ENCODE results near the gene F11. TPM values are rescaled to one million over a fixed set of nuclear protein-coding genes. Genes with fewer than 3 reads are reported as not detected.
"Not testable (repeated sequence)": the region's sequence is repeated elsewhere in the genome, so short reads cannot be mapped to it uniquely, and the experiment has no call there.

The F11 gene
- total RNA-seq, 1 donor from 2014 or later, result not detected

GRCh38 chr4:186260504-186261448 lies 5.2 kb upstream of the F11 start:
- no peaks in the 10 kb centered on the region for H3K36me3 Mint-ChIP-seq (ENCODE audit: low read depth)
- H3K27ac Mint-ChIP-seq, result no peak overlapping the region
- no peak overlapping the region for H3K4me3 Mint-ChIP-seq (ENCODE audit: low read depth)
- intact Hi-C loops (cut with micrococcal nuclease), result no loop called here
- H3K4me1 Mint-ChIP-seq (ENCODE audit: low read depth), result no peaks in the 10 kb centered on the region
- no peaks in the 10 kb centered on the region for H3K27me3 Mint-ChIP-seq (ENCODE audit: low read depth)
- H3K9me3 Mint-ChIP-seq, result no peaks in the 10 kb centered on the region
- DNase-seq (ENCODE audit: low spot score), result no peak

- Mint-ChIP-seq H3K36me3 (ENCODE audit: low read depth) (no peaks in the 10 kb centered on the region), H3K4me1 (ENCODE audit: low read depth) (no peaks in the 10 kb centered on the region), H3K4me3 (ENCODE audit: low read depth) (no peak overlapping the region), H3K27me3 (ENCODE audit: low read depth) (peaks cover 12% of the 10 kb centered on the region), H3K9me3 (no peaks in the 10 kb centered on the region), H3K27ac (no peak overlapping the region)
- intact Hi-C loops (cut with micrococcal nuclease), result no loop called here
- no peak for DNase-seq (ENCODE audit: low spot score)
Observed at GRCh38 chr4:186264660-186265059, 1.3 kb upstream of the F11 start.

- H3K4me3 Mint-ChIP-seq (ENCODE audit: low read depth); H3K9me3 Mint-ChIP-seq; DNase-seq (ENCODE audit: low spot score); H3K36me3 Mint-ChIP-seq (ENCODE audit: low read depth); H3K4me1 Mint-ChIP-seq (ENCODE audit: low read depth); H3K27ac Mint-ChIP-seq; intact Hi-C loops (cut with micrococcal nuclease): not testable (repeated sequence)
- peaks cover 12% of the 10 kb centered on the region for H3K27me3 Mint-ChIP-seq (ENCODE audit: low read depth)
Observed at GRCh38 chr4:186265250-186265649, 739 bp upstream of the F11 start.

GRCh38 chr4:186266729-186267456 lies 904 bp downstream of the F11 start:
- no peak overlapping the region for H3K4me3 Mint-ChIP-seq (ENCODE audit: low read depth)
- intact Hi-C loops (cut with micrococcal nuclease), result no loop called here

GRCh38 chr4:186271081-186271678 lies 5.2 kb downstream of the F11 start:
- intact Hi-C loops (cut with micrococcal nuclease), result no loop called here
- H3K36me3 Mint-ChIP-seq (ENCODE audit: low read depth), result no peaks in the 10 kb centered on the region
- no peak overlapping the region for H3K4me3 Mint-ChIP-seq (ENCODE audit: low read depth)
- no peak for DNase-seq (ENCODE audit: low spot score)
- no peak overlapping the region for H3K27ac Mint-ChIP-seq
- no peaks in the 10 kb centered on the region for H3K4me1 Mint-ChIP-seq (ENCODE audit: low read depth)
- peaks cover 12% of the 10 kb centered on the region for H3K27me3 Mint-ChIP-seq (ENCODE audit: low read depth)
- H3K9me3 Mint-ChIP-seq, result no peaks in the 10 kb centered on the region

More at GRCh38 chr4:186266729-186267456, 904 bp downstream of the F11 start:
- peaks cover 12% of the 10 kb centered on the region for H3K27me3 Mint-ChIP-seq (ENCODE audit: low read depth)
- no peaks in the 10 kb centered on the region for H3K36me3 Mint-ChIP-seq (ENCODE audit: low read depth)
- no peak overlapping the region for H3K27ac Mint-ChIP-seq
- no peak for DNase-seq (ENCODE audit: low spot score)
- H3K4me1 Mint-ChIP-seq (ENCODE audit: low read depth), result no peaks in the 10 kb centered on the region
- no peaks in the 10 kb centered on the region for H3K9me3 Mint-ChIP-seq

- Mint-ChIP-seq H3K4me1 (ENCODE audit: low read depth) (no peaks in the 10 kb centered on the region), H3K27me3 (ENCODE audit: low read depth) (peaks cover 4% of the 10 kb centered on the region), H3K9me3 (no peaks in the 10 kb centered on the region), H3K36me3 (ENCODE audit: low read depth) (no peaks in the 10 kb centered on the region), H3K4me3 (ENCODE audit: low read depth) (no peak overlapping the region), H3K27ac (no peak overlapping the region)
- no peak for DNase-seq (ENCODE audit: low spot score)
- intact Hi-C loops (cut with micrococcal nuclease), result no loop called here
Observed at GRCh38 chr4:186272699-186273391, 6.9 kb downstream of the F11 start.

- intact Hi-C loops (cut with micrococcal nuclease); H3K4me3 Mint-ChIP-seq (ENCODE audit: low read depth); H3K36me3 Mint-ChIP-seq (ENCODE audit: low read depth); H3K27ac Mint-ChIP-seq; H3K4me1 Mint-ChIP-seq (ENCODE audit: low read depth); DNase-seq (ENCODE audit: low spot score); H3K27me3 Mint-ChIP-seq (ENCODE audit: low read depth); H3K9me3 Mint-ChIP-seq: not testable (repeated sequence)
Observed at GRCh38 chr4:186273392-186273789, 7.4 kb downstream of the F11 start.

- H3K27me3 Mint-ChIP-seq (ENCODE audit: low read depth), result no peaks in the 10 kb centered on the region
- DNase-seq (ENCODE audit: low spot score), result no peak
- H3K4me3 Mint-ChIP-seq (ENCODE audit: low read depth), result no peak overlapping the region
- intact Hi-C loops (cut with micrococcal nuclease), result no loop called here
- no peaks in the 10 kb centered on the region for H3K4me1 Mint-ChIP-seq (ENCODE audit: low read depth)
- H3K36me3 Mint-ChIP-seq (ENCODE audit: low read depth), result no peaks in the 10 kb centered on the region
- H3K27ac Mint-ChIP-seq, result no peak overlapping the region
- no peaks in the 10 kb centered on the region for H3K9me3 Mint-ChIP-seq
Observed at GRCh38 chr4:186283311-186283710, 17.3 kb downstream of the F11 start.

GRCh38 chr4:186285147-186285546 lies 19.2 kb downstream of the F11 start:
- Mint-ChIP-seq H3K9me3 (no peaks in the 10 kb centered on the region), H3K27ac (no peak overlapping the region), H3K27me3 (ENCODE audit: low read depth) (no peaks in the 10 kb centered on the region), H3K36me3 (ENCODE audit: low read depth) (no peaks in the 10 kb centered on the region), H3K4me1 (ENCODE audit: low read depth) (no peaks in the 10 kb centered on the region), H3K4me3 (ENCODE audit: low read depth) (no peak overlapping the region)
- DNase-seq (ENCODE audit: low spot score), result no peak
- intact Hi-C loops (cut with micrococcal nuclease), result no loop called here

GRCh38 chr4:186286581-186286980 lies 20.6 kb downstream of the F11 start:
- intact Hi-C loops (cut with micrococcal nuclease), result no loop called here
- no peaks in the 10 kb centered on the region for H3K36me3 Mint-ChIP-seq (ENCODE audit: low read depth)
- DNase-seq (ENCODE audit: low spot score), result no peak
- no peaks in the 10 kb centered on the region for H3K4me1 Mint-ChIP-seq (ENCODE audit: low read depth)
- no peak overlapping the region for H3K27ac Mint-ChIP-seq
- H3K4me3 Mint-ChIP-seq (ENCODE audit: low read depth), result no peak overlapping the region
- H3K27me3 Mint-ChIP-seq (ENCODE audit: low read depth), result no peaks in the 10 kb centered on the region
- H3K9me3 Mint-ChIP-seq, result no peaks in the 10 kb centered on the region

GRCh38 chr4:186291256-186291890 lies 25.4 kb downstream of the F11 start:
- no peaks in the 10 kb centered on the region for H3K4me1 Mint-ChIP-seq (ENCODE audit: low read depth)

GRCh38 chr4:186294160-186294559 lies 28.2 kb downstream of the F11 start:
- no peaks in the 10 kb centered on the region for H3K36me3 Mint-ChIP-seq (ENCODE audit: low read depth)
- no peak overlapping the region for H3K4me3 Mint-ChIP-seq (ENCODE audit: low read depth)
- H3K4me1 Mint-ChIP-seq (ENCODE audit: low read depth), result peaks cover 3% of the 10 kb centered on the region
- peaks cover 5% of the 10 kb centered on the region for H3K27me3 Mint-ChIP-seq (ENCODE audit: low read depth)
- no peak for DNase-seq (ENCODE audit: low spot score)
- H3K27ac Mint-ChIP-seq, result no peak overlapping the region
- no peaks in the 10 kb centered on the region for H3K9me3 Mint-ChIP-seq
- intact Hi-C loops (cut with micrococcal nuclease), result no loop called here

More at GRCh38 chr4:186291256-186291890, 25.4 kb downstream of the F11 start:
- Mint-ChIP-seq H3K4me3 (ENCODE audit: low read depth) (no peak overlapping the region), H3K9me3 (no peaks in the 10 kb centered on the region), H3K27me3 (ENCODE audit: low read depth) (no peaks in the 10 kb centered on the region), H3K27ac (no peak overlapping the region), H3K36me3 (ENCODE audit: low read depth) (no peaks in the 10 kb centered on the region)
- intact Hi-C loops (cut with micrococcal nuclease), result no loop called here
- DNase-seq (ENCODE audit: low spot score), result no peak
